ENCODE measurements around the gene AP1AR.

The AP1AR gene

DNA sequence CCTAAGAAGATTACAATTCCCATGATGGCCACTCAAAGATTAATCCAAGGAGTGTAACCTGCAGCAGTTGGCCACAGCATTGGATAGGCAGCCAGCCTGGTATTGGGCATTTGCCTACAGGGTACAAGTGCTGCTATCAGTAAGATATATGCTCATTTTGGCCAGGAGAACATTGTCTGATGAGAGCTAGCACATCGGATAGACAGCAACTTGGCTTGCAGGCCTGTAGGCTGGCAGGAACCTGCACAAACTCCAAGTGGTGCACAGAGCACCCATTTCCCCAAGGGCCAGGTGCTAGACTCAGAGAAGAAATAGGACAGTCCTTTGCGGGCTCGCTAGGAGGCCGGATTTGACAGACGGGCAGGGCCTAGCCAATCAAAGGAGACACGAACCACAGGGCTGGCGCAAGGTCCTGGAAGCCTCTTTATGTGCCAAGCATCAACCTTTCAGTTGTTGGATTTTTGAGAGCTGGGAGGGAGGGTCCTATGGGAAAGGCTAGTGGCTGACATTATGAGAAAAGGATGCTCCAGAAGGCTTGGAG is 11.7 kb upstream of the AP1AR start:
- Histone ChIP-seq H3K27me3 (no peaks in the 10 kb centered on the region), H3K4me2 (no peak overlapping the region), H3K4me1 (0 out of 2 replicates have a peak, but pooled peaks cover 6% of the 10 kb centered on the region), H3K4me3 (no peak overlapping the region), H4K20me1 (no peaks in the 10 kb centered on the region), H3K36me3 (no peaks in the 10 kb centered on the region), H3K9me3 (peaks cover 16% of the 10 kb centered on the region), H3K27ac (no peak overlapping the region), H3K9ac (no peak overlapping the region)
- no peak for TF ChIP-seq Cebpa-rat (IDR thresholded peaks at IDR 0.05)

DNA sequence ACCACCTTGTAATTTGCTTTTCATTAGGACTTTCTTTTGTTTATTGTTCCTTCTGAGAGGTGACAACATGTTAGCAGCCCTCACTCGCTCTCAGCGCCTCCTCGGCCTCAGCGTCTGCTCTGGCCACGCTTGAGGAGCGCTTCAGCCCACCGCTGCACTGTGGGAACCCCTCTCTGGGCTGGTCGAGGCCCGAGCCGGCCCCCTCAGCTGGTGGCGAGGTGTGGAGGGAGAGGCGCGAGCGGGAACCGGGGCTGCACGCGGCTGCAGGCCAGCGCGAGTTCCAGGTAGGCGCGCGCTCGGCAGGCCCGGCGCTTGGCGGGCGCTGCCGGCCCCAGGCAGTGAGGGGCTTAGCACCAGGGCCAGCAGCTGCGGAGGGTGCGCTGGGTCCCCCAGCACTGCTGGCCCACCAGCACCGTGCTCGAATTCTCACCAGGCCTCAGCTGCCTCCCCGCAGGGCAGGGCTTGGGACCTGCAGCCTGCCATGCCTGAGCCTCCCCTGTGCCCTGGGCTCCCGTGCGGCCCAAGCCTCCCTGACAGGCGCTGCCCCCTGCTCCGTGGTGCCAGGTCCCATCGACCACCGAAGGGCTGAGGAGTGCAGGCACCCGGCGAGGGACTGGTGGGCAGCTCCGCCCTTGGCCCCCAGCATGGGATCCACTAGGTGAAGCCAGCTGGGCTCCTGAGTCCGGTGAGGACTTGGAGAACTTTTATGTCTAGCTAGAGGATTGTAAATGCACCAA is 9.2 kb upstream of the AP1AR start:
- no peak for TF ChIP-seq Cebpa-rat (IDR thresholded peaks at IDR 0.05)
- 0 out of 2 replicates have a peak, but pooled peaks cover 6% of the 10 kb centered on the region for H3K4me1 ChIP-seq
- no peaks in the 10 kb centered on the region for H3K27me3 ChIP-seq
- H4K20me1 ChIP-seq, result no peaks in the 10 kb centered on the region
- H3K4me3 ChIP-seq, result no peak overlapping the region
- no peak overlapping the region for H3K4me2 ChIP-seq
- H3K36me3 ChIP-seq, result no peaks in the 10 kb centered on the region
- H3K9ac ChIP-seq, result no peak overlapping the region
- no peak overlapping the region for H3K27ac ChIP-seq
- peaks cover 16% of the 10 kb centered on the region for H3K9me3 ChIP-seq

DNA sequence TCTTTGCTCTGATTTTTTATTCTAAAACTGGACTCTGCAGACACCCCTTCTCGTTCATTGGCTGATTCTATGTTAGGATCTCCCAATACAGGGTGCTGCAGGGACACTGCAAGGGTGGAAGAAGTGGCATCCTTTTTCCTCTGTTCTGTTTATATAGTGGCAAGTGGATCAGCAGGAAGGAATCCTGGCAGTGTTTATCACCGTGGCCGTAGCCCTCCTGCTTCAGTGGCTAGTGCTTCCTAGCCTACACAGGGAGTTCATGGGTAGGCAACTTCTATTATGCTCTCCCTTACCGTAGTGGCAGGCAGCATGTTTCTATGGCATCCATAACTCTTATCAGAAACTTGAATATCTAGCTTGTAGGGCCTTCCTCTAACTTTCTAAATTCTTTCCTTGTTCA is 6.4 kb upstream of the AP1AR start:
- Histone ChIP-seq H3K4me3 (no peak overlapping the region), H3K27ac (no peak overlapping the region), H3K4me1 (peaks cover 5% of the 10 kb centered on the region), H3K36me3 (no peaks in the 10 kb centered on the region), H3K4me2 (no peak overlapping the region), H4K20me1 (no peaks in the 10 kb centered on the region), H3K9me3 (peaks cover 16% of the 10 kb centered on the region), H3K9ac (no peak overlapping the region), H3K27me3 (no peaks in the 10 kb centered on the region)
- TF ChIP-seq Cebpa-rat (IDR thresholded peaks at IDR 0.05), result no peak

DNA sequence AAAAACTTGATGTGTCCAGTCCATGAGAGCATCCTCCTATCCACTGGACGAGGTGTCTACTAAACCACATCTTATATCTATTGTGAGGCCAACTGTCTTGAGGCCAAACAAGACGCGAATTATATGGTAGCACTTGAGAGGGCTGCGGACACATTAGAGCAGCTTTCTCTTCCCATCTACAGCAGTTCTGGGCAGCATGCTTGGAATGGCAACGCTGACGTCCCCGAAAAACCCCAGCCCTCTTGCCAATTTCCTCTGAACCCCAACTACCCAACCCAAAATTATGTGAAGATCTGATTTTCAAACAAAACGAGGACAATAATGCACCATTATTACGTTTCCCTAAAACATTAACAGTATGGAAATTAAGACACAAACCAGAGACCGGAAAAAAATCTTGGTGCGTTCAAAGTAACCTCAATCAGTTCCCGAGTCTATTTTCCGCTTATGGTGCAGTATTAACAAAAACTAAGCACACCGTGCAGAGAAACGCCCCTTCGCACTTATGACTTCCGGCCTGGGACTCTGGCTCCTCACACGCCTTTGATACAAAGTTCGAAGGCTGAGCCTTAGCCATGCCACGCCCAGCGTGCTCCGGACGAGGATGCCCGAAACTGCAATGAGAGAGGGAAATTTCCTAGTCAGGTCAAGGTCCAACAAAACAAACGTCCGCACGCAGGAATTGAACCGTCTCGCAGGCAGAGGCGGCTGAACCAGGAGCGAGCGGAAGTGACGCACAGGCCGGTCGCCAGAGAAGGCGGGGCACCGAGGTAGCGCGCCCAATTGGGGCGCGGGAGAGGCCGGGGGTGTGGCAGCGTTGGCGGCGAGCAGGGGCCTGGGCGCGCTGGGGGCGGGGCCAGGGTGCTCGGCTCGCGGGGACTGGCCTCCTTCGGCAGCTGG is 458 bp upstream of the AP1AR start:
- no peak for TF ChIP-seq Cebpa-rat (IDR thresholded peaks at IDR 0.05)
- Histone ChIP-seq H3K9me3 (no peaks in the 10 kb centered on the region), H3K36me3 (no peaks in the 10 kb centered on the region), H4K20me1 (peaks cover 39% of the 10 kb centered on the region), H3K27me3 (no peaks in the 10 kb centered on the region), H3K9ac (peak overlapping the region; percentile 92), H3K4me2 (peak overlapping the region; percentile 84), H3K27ac (peak overlapping the region; percentile 94), H3K4me3 (peak overlapping the region; percentile 97), H3K4me1 (peaks cover 43% of the 10 kb centered on the region)

DNA sequence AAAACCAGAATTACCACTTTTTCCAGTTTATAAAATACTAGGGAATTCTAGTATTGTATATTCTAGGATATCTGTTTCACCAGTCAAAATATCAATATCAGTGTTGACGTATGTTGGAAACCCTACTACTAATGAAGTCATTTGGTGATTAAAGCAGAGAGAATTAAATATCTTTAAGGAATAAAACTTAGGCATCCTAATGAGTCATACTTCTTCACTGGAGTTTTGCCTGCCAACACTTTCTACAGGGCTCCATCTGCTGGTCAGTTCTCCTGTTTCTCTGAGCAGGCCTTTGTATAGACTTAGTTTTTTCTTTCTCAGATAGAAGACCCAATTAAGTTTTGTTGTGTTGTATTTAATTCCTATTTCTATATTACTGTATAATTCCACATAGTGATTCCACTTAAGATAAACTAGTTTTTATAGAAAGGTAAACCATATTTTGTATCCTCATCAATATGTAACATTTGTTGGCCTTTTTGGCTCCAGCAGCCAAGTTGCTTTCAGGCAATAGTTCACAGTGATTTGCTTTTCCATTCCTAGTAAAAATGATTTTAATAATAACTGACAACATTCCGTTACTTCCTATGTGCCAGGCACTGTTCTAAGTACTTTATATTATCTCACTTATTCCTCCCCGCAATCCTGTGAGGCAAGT is 3.5 kb downstream of the AP1AR start:
- Histone ChIP-seq H3K27ac (no peak overlapping the region), H3K9me3 (no peaks in the 10 kb centered on the region), H4K20me1 (peaks cover 63% of the 10 kb centered on the region), H3K4me2 (peak overlapping the region; percentile 84), H3K36me3 (no peaks in the 10 kb centered on the region), H3K4me1 (peaks cover 39% of the 10 kb centered on the region), H3K27me3 (no peaks in the 10 kb centered on the region), H3K4me3 (no peak overlapping the region), H3K9ac (no peak overlapping the region)
- no peak for TF ChIP-seq Cebpa-rat (IDR thresholded peaks at IDR 0.05)

DNA sequence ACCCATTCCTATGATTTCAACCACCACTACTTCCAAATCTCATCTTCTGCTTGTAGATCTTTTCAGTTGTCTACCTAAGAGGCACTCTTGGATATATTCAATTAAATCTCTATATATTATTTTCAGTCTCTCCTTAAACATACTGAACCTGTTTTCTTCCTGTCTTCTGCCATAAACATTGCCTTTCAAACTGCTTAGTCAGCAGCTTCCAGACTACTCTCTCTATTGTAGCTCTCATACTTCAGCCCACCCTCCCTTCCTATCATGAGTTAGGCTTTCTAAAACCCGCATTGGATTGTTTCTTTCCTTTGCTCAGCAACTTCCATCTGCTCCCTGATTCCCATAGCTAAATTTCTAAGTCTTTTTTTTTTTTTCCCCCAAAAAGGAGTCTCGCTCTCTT is 4.5 kb downstream of the AP1AR start:
- no peak overlapping the region for H3K4me2 ChIP-seq
- no peak for TF ChIP-seq Cebpa-rat (IDR thresholded peaks at IDR 0.05)

DNA sequence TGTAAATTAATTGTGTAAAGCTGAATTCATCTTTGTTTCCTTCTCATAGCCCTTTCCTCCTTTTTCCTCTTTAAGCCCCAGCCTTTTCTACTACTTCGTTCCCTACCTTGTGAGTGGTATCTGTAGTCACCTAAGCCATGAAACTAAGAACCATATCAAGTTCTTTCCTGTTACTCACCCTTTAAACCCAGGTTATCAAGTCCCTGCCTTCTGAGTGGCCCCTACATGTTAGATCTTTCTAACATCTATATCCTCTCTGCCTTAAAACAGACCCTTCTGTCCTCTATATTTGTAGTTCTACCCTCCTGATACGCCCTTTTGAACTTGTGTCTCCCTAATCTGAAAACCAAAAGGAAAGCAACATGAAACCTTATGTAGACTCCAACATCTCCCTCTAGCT is 7.2 kb downstream of the AP1AR start:
- Histone ChIP-seq H4K20me1 (peaks cover 71% of the 10 kb centered on the region), H3K27ac (no peak overlapping the region), H3K9me3 (no peaks in the 10 kb centered on the region), H3K4me1 (peaks cover 16% of the 10 kb centered on the region), H3K4me3 (no peak overlapping the region), H3K36me3 (peaks cover 13% of the 10 kb centered on the region; the same call in 1 of the 2 replicates), H3K9ac (no peak overlapping the region), H3K4me2 (no peak overlapping the region), H3K27me3 (no peaks in the 10 kb centered on the region)
- no peak for TF ChIP-seq Cebpa-rat (IDR thresholded peaks at IDR 0.05)

More for the DNA sequence above, 4.5 kb downstream of the AP1AR start:
- H4K20me1 ChIP-seq, result peaks cover 71% of the 10 kb centered on the region
- no peak overlapping the region for H3K27ac ChIP-seq
- peaks cover 8% of the 10 kb centered on the region; the same call in 1 of the 2 replicates for H3K36me3 ChIP-seq
- no peak overlapping the region for H3K9ac ChIP-seq
- no peaks in the 10 kb centered on the region for H3K9me3 ChIP-seq
- H3K4me1 ChIP-seq, result peaks cover 31% of the 10 kb centered on the region
- no peak overlapping the region for H3K4me3 ChIP-seq
- H3K27me3 ChIP-seq, result no peaks in the 10 kb centered on the region

DNA sequence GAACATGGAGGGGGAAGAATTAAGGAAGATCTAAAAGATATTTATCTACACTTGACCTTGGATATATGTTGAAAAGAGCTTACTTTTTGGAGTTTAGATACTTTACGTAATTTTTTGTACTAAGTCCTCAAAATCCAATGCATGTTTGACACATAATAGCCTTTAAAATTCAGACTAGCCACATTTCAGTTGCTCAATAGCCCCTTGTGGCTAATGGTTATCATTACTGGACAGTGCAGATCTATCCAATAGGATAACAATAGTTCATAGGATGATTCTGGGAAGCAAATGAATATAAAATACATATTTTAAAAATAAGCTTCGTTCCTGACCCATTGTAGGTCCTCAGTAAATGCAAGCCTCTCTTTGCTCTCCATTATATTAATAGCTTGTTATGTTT is 13.8 kb downstream of the AP1AR start:
- Histone ChIP-seq H3K9me3 (no peaks in the 10 kb centered on the region), H3K27me3 (no peaks in the 10 kb centered on the region), H3K4me1 (no peaks in the 10 kb centered on the region), H3K4me2 (no peak overlapping the region), H4K20me1 (peaks cover 48% of the 10 kb centered on the region), H3K36me3 (peaks cover 11% of the 10 kb centered on the region; the same call in 1 of the 2 replicates), H3K27ac (no peak overlapping the region), H3K9ac (no peak overlapping the region), H3K4me3 (no peak overlapping the region)
- TF ChIP-seq Cebpa-rat (IDR thresholded peaks at IDR 0.05), result no peak

DNA sequence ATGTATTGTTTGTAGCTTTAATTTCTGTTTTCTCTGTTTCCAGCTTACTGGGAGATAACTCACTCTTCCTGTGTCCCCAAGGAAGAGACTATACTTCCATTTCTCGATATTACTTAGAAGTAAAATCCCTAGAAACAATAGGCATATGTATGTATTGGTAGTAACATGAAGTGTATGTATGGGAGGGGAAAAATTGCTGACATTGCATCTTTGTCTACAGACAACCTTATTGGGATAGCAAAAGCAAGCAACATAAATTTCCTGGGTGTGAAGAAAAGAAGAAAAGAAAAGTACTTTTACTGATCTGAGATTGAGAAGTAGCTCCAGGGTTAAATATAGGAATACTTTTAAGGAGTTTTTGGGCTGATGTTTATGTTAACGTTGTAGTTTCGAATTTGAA is 15.4 kb downstream of the AP1AR start:
- Histone ChIP-seq H3K9ac (no peak overlapping the region), H3K4me1 (no peaks in the 10 kb centered on the region), H3K4me3 (no peak overlapping the region), H3K36me3 (peaks cover 6% of the 10 kb centered on the region; the same call in 1 of the 2 replicates), H3K27ac (no peak overlapping the region), H4K20me1 (peaks cover 53% of the 10 kb centered on the region), H3K4me2 (no peak overlapping the region), H3K9me3 (no peaks in the 10 kb centered on the region), H3K27me3 (no peaks in the 10 kb centered on the region)
- TF ChIP-seq Cebpa-rat (IDR thresholded peaks at IDR 0.05), result no peak

Measured in BLaER1 (cell line).